HepG2 (cell line): ENCODE measurements around the gene ALLC.

Source experiments
- ASH2L ChIP-seq: fragments of 300-600, 200-600 bp; sonication (generic); IDR thresholded peaks from 2 replicates; pipeline ENCODE4 v1.7.0; 2017; ENCODE audit warnings: low read depth, mild to moderate bottlenecking, moderate library complexity, mixed read lengths, low read length; ENCODE audit not compliant: insufficient read length
- EZH2 ChIP-seq: conservative IDR thresholded peaks from 2 replicates; pipeline ENCODE4 v1.6.1; 2012; ENCODE audit warnings: mild to moderate bottlenecking, low read depth, low read length, moderate library complexity
- RXRB ChIP-seq: IDR thresholded peaks from 2 replicates; pipeline ENCODE4 v1.6.1; 2016; ENCODE audit warnings: borderline replicate concordance, missing genetic modification reagents, missing compliant biosample characterization
- SP1 ChIP-seq, 2 experiments: fragments of 450-650 bp in 1 of 2; sonication (generic) in 1 of 2; formaldehyde crosslinking in 1 of 2; IDR thresholded peaks; 2 replicates each; pipeline versions ENCODE4 v1.4.0 to v1.6.1; 2016 to 2020; ENCODE audit warnings: missing genetic modification reagents in 1 of 2
- ZNF549 ChIP-seq: sonication (generic); formaldehyde crosslinking; IDR thresholded peaks from 2 replicates; pipeline ENCODE4 v1.5.0; 2020; ENCODE audit warnings: missing genetic modification reagents
- TF ChIP-seq, protein P1 (sequence below): IDR thresholded peaks from 2 replicates; pipeline ENCODE4 v1.6.1; 2016; ENCODE audit warnings: missing compliant biosample characterization, missing genetic modification reagents, borderline replicate concordance
- TF ChIP-seq, protein P2 (sequence below): sonication (generic); formaldehyde crosslinking; IDR thresholded peaks from 2 replicates; pipeline ENCODE4 v1.5.0; 2020; ENCODE audit warnings: missing genetic modification reagents
- TF ChIP-seq, protein P3 (sequence below): sonication (generic); formaldehyde crosslinking; IDR thresholded peaks from 2 replicates; pipeline ENCODE4 v1.4.0; 2020; ENCODE audit warnings: missing genetic modification reagents

DNA sequence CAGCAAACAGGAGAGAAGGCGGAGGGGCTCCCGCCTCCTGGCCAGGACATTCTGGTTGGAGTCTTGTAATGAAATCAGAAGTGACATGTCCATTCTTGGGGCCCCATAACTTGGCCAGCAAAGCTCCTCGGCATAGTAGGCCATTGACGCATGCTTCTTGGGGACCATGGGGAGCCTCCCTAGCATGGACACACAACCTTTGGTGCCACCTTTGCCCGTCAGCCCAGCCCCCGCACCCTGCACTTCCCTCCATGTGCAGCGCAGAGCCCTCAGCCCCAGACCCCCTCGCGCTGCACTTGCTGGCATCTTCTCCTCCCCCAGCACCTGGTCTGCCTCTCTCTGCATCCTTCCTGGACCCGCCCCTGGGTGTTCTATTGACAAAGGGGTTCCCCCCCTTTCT is 68.5 kb downstream of the ALLC start:
- no peak for TF ChIP-seq EZH2
- TF ChIP-seq, protein P1, sequence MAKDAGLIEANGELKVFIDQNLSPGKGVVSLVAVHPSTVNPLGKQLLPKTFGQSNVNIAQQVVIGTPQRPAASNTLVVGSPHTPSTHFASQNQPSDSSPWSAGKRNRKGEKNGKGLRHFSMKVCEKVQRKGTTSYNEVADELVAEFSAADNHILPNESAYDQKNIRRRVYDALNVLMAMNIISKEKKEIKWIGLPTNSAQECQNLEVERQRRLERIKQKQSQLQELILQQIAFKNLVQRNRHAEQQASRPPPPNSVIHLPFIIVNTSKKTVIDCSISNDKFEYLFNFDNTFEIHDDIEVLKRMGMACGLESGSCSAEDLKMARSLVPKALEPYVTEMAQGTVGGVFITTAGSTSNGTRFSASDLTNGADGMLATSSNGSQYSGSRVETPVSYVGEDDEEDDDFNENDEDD (CRISPR knock-in tag): no peak
- no peak for TF ChIP-seq ZNF549 (CRISPR knock-in tag)
- TF ChIP-seq SP1 (IDR thresholded peaks at IDR 0.05): no peak
- TF ChIP-seq SP1 (CRISPR knock-in tag; IDR thresholded peaks at IDR 0.05): no peak
- no peak for TF ChIP-seq RXRB (CRISPR knock-in tag)
- TF ChIP-seq, protein P2, sequence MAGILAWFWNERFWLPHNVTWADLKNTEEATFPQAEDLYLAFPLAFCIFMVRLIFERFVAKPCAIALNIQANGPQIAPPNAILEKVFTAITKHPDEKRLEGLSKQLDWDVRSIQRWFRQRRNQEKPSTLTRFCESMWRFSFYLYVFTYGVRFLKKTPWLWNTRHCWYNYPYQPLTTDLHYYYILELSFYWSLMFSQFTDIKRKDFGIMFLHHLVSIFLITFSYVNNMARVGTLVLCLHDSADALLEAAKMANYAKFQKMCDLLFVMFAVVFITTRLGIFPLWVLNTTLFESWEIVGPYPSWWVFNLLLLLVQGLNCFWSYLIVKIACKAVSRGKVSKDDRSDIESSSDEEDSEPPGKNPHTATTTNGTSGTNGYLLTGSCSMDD: no peak
- TF ChIP-seq, protein P3, sequence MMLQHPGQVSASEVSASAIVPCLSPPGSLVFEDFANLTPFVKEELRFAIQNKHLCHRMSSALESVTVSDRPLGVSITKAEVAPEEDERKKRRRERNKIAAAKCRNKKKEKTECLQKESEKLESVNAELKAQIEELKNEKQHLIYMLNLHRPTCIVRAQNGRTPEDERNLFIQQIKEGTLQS: no peak
- TF ChIP-seq ASH2L: no peak
